ENCODE data around the gene NLN. TPM values are rescaled to one million over a fixed set of nuclear protein-coding genes. Genes with fewer than 3 reads are reported as not detected.

Gene NLN
- total and polyA plus RNA-seq, 2 of the 4 experiments (the other 2 are of a cell fraction): 19.1 to 37.1 TPM

DNA sequence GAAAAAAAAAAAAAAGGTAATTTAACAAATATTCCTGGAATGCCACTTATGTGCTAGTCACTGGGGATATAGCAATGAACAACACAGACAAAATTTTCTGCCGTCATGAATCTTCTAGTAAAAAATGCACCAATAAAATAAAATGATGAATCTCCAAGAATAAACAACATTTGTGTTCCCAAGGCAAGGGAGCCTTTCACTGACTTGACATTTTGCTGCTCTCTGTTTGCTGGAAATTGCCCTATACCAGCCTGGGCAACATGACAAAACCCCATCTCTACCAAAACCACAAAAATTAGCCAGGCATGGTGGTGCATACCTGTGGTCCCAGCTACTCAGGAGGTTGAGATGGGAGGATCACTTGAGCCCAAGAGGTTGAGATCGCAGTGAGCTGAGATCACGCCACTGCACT is 139.8 kb downstream of the NLN start:
- intact Hi-C loops (cut with micrococcal nuclease): loop anchor here (2.0 kb wide), 1 partner anchor 65 kb away; the partner anchor contains the start of gene ERBIN
- H4K91ac ChIP-seq (ENCODE audit: insufficient read depth, low read depth, low read length): no peak overlapping the region
- BruUV-seq (replicated peaks): no TSS peak

More for the DNA sequence above, 139.8 kb downstream of the NLN start:
- H3K56ac ChIP-seq (ENCODE audit: extremely low read depth, insufficient read depth, low read length): no peak overlapping the region
- no peaks in the 10 kb centered on the region for H3K36me3 ChIP-seq (ENCODE audit: control insufficient read depth, insufficient read depth, low read length)
- no peak overlapping the region for H3K23ac ChIP-seq (ENCODE audit: low read depth, low read length)
- dilution Hi-C loops (cut with HindIII; ENCODE audit: low sequenced_read_pairs, unreplicated experiment): no loop called here
- peak; percentile 96 for ATAC-seq (ENCODE audit: low read depth)
- peaks cover 13 to 27% of the 10 kb centered on the region in 2 experiments; a peak in 3 of 4 replicates for H3K79me1 ChIP-seq (ENCODE audit: low read depth in 1 of 2, low read length in 2 of 2)
- peaks cover 10% of the 10 kb centered on the region for H3K4me1 ChIP-seq (ENCODE audit: control insufficient read depth, insufficient read depth, low read length)
- in situ Hi-C loops (cut with MboI; ENCODE audit: low sequenced_read_pairs): no loop called here
- H2BK120ac ChIP-seq (ENCODE audit: low read depth, low read length): peak overlapping the region; percentile 99; the same call in 1 of the 2 replicates
- H3K4me2 ChIP-seq (ENCODE audit: low read depth, low read length): peak overlapping the region; percentile 14
- peak; percentile 92 for DNase-seq
- no peak overlapping the region for H2AK5ac ChIP-seq (ENCODE audit: low read depth, low read length)
- H2BK5ac ChIP-seq (ENCODE audit: low read depth, low read length, poor library complexity, severe bottlenecking): peak overlapping the region; percentile 100
- H2AK9ac ChIP-seq (replicated peaks; ENCODE audit: low read depth, low read length, poor library complexity): no peak overlapping the region
- H3K27me3 ChIP-seq (ENCODE audit: control insufficient read depth, insufficient read depth, low read length): no peaks in the 10 kb centered on the region
- H3K27ac ChIP-seq (ENCODE audit: insufficient read depth, low read length): peak overlapping the region; percentile 74; the same call in 1 of the 2 replicates
- peaks cover 14% of the 10 kb centered on the region for H3K9me1 ChIP-seq (ENCODE audit: insufficient read depth, low read length)
- peak overlapping the region in 1 of 2 experiments; percentile 26; a peak in 2 of 4 replicates for H4K8ac ChIP-seq (ENCODE audit: low read depth in 2 of 2, low read length in 2 of 2)
- peak overlapping the region; percentile 28; the same call in 1 of the 2 replicates for H2BK20ac ChIP-seq (ENCODE audit: low read depth, low read length)
- no peak overlapping the region for H3K4me3 ChIP-seq (ENCODE audit: insufficient read depth, low read depth, low read length)
- POLR2A ChIA-PET (ENCODE audit: unreplicated experiment): interaction anchor here (0.6 kb wide), 1 partner anchor 99 kb away, joined by 3 read pairs; no protein-coding TSS in a partner anchor
- TF ChIP-seq CEBPB (IDR thresholded peaks at IDR 0.05; ENCODE audit: low read depth, low read length) (no peak), MAFK (IDR thresholded peaks at IDR 0.05; ENCODE audit: low read depth, low read length) (peak; percentile 77)
- H4K5ac ChIP-seq (ENCODE audit: low read depth, low read length): no peak overlapping the region
- WGBS, 2 experiments (ENCODE audit: extremely low coverage in 2 of 2, insufficient read length in 1 of 2): 0% methylated on average over 1 of the region's 3 CpGs; no CpG with 5 or more reads in 1 of the 2 experiments
- CTCF ChIA-PET: interaction anchor here (0.6 to 0.7 kb wide), 2 partner anchors 13 to 131 kb away, joined by 5 to 7 read pairs; no protein-coding TSS in a partner anchor
- no peaks in the 10 kb centered on the region for H4K20me1 ChIP-seq (ENCODE audit: insufficient read depth, low read length)
- H3K14ac ChIP-seq (replicated peaks; ENCODE audit: low read depth, low read length): no peak overlapping the region
- no peak overlapping the region for H2AFZ ChIP-seq (replicated peaks; ENCODE audit: low read length, poor library complexity)
- no peaks in the 10 kb centered on the region for H3K9me3 ChIP-seq (ENCODE audit: control insufficient read depth, insufficient read depth, low read length)
- H3K18ac ChIP-seq (ENCODE audit: low read depth, low read length): peak overlapping the region; percentile 25; the same call in 1 of the 2 replicates
- peak overlapping the region; percentile 29; the same call in 1 of the 2 replicates for H3K4ac ChIP-seq (ENCODE audit: low read depth, low read length)
- H2BK15ac ChIP-seq (ENCODE audit: low read depth, low read length): no peak overlapping the region
- no peak overlapping the region for H3K9ac ChIP-seq (ENCODE audit: low read depth, low read length)
